Mammary epithelial cell (primary cell): ENCODE data around the gene GALNT13.

Experiments
- CTCF ChIP-seq, 2 donors: IDR thresholded peaks in 1 of 2; conservative IDR thresholded peaks in 1 of 2; 2 replicates each; pipeline ENCODE4 v1.5.1; 2011 to 2012; ENCODE audit warnings: inconsistent platforms in 2 of 2, low read length in 2 of 2, mild to moderate bottlenecking in 2 of 2, control low read depth in 1 of 2, low read depth in 1 of 2; ENCODE audit not compliant: insufficient read depth in 1 of 2; ENCODE audit errors: extremely low read depth in 1 of 2
- EZH2 ChIP-seq: IDR thresholded peaks from 2 replicates; pipeline ENCODE4 v1.6.1; 2012; ENCODE audit warnings: low read length, inconsistent platforms, borderline replicate concordance

- TF ChIP-seq CTCF (conservative IDR thresholded peaks at IDR 0.05 in 1 of 2, IDR thresholded peaks at IDR 0.05 in 1 of 2; ENCODE audit: extremely low read depth in 1 of 2, insufficient read depth in 1 of 2, low read depth in 1 of 2, low read length in 2 of 2) (no peak), EZH2 (no peak)
Measured at GRCh38 chr2:154013514-154013913, 141.8 kb downstream of the GALNT13 start.
